GM18526 (cell line): Measurements from ENCODE around the gene RPS6KA6.

Experiments
- POLR2A ChIP-seq: IDR thresholded peaks from 3 replicates; pipeline ENCODE4 v1.6.1; 2011; ENCODE audit not compliant: insufficient read length; ENCODE audit errors: extremely low read depth

The RPS6KA6 gene

DNA sequence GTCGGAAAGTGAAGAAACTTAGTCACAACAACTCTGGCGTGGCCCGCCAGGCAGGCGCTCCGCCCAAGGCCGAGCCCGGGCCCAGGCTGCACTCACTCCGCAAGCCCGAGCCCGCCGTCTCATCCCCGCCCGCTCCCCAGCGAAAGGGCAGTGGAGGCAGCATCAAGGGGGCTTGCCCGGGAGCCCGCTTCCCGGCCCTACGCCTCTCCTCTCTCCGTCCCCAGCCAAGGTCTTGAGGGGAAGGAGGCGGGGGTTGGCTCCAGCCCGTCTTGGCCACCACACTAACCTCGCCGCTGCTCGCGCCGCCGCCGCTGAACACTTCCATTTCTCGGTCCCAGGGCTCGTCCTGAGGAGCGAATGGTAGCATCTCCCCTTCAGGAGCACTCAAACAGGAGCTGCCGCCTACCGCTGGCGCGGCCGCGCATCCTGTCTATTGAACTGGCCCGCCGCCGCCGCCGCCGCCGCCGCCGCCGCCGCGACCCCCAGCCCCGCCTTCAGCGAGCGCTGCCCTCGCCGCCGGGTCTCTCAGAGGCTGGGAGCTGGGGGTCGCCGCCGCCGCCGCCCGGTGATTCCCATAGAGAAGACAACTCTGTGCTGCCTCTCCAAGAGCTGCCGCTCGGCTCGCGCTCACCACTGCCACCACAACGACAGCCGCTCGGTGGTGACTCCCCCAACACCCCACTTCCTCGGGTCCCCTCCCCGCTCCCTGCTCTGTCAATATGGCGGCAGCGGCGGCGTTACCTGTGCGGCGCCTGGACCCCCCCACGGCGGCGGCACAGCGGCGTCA lies at the start of gene RPS6KA6:
Gene RPS6KA6, minus strand, starts transcription at position 667 of the 787 bp plus-strand sequence. Its CDS starts 300 bp downstream, at position 367.
- TF ChIP-seq POLR2A, result no peak

DNA sequence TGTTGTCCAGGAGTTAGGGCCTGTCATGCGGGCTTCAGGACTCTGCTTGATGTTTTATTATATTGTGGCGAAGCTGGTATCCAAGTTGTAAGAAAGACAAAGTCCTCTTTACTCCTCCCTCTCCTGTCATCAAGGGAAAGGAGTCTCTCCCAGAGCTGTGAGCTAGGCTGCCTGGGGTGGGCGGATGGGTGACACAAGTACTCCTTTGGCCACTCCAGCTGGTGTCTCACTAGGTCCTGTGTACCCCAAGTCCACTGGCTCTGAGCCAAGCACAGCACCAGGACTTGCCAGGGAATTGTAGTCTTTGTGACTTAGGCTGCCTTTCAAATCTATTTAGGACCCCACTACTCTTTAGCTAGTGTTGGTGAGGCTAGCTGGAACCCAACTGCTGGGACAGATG lies 36.7 kb upstream of the RPS6KA6 start:
- TF ChIP-seq POLR2A, result no peak

DNA sequence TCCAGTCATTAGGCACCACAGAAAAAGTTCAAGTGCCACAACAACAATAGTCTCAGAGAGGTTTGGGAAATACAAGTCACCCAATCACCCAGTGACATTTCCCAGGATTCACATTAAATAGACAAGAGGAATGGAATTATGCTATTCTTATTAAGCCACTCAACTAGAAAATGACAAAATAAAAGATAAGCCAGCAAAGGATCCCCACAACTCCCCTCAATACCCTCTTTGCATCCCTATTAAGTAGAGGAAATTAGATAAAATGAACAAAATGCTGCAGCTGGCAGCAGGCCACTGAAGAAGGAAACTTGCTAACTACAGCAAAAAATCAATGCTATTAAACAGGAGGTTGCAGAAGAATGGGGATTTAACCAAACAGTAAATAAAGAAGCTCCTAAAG lies 35.3 kb upstream of the RPS6KA6 start:
- no peak for TF ChIP-seq POLR2A

DNA sequence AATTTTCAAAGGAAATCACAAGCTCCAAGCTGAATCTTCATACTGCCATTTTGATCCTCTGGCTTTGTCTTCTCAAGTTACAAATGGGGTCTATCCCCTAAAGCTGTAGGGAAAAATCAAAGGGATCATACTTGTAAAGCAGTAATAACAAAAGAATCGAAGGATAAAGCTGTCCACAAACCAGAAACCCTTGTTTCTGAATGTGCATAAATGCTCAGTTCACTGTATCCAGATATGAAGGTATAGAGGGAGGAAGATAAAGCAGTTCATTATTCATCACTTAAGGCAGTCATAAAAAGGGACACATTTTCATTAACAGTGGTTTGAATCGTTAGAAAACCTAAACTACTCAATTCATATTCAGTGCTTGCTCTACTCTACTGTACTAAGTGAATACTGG lies 33.2 kb upstream of the RPS6KA6 start:
- TF ChIP-seq POLR2A, result no peak

GRCh38 chrX:84219551-84219950 lies 31.6 kb upstream of the RPS6KA6 start:
- no peak for TF ChIP-seq POLR2A

GRCh38 chrX:84218726-84219125 lies 30.7 kb upstream of the RPS6KA6 start:
- TF ChIP-seq POLR2A, result no peak

DNA sequence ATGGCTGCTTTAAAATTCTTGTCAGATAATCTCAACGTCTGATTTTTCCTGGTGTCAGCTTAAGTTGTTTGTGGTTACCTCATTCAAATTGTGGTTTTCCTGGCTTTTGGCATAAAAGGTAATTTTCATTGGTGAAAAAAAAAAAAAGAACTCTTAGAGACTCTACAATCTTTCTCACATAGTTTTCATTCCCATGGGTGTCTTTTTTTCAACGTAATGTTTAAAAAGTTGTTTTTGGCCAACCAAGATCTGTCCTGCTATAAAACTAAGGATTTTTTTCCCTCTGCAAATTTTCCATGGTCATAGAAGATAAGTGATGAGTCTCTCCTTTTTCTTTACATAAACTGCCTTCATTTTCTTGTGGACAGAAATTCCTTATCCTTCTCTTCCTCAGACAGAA lies 28.9 kb upstream of the RPS6KA6 start:
- TF ChIP-seq POLR2A, result no peak

DNA sequence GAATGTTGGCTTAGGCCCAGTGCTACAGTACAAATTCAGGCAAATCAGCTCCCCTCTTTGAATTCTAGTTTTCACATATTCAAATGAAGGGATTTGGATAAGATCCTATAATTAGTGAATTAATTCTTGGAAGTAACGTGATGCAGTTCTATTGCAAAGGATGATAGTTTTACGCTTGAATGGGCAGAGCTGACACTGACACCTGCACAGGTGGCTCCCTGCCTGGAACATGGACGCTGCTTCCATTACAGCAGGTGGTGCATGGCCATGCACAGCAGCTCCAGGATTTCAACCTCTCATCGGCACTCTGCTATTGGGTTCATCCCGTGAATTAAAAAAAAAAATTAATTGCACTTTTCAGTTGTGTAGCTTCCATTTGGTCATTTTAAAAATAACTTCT lies 28.4 kb upstream of the RPS6KA6 start:
- TF ChIP-seq POLR2A, result no peak

DNA sequence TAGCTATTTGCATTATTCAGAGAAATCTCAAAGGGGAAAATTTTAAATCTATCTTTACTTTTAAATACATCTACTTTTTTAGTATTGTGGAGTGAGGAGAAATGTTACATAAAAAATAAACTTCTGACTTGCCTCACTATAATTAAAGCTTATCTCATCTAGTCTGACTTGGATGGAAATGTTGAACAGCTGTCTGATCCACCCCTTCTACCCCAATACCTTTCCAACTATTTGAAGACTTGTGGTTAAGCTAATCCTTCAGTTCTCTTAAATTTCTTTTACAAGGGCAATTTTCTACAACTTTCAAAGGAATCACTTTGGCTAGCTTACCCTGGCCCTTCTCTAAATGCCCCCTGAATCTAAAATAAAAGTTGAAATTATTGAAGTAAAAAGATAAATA lies 17.3 kb upstream of the RPS6KA6 start:
- TF ChIP-seq POLR2A, result no peak

- TF ChIP-seq POLR2A, result no peak
Measured at GRCh38 chrX:84199688-84200087, 11.7 kb upstream of the RPS6KA6 start.

DNA sequence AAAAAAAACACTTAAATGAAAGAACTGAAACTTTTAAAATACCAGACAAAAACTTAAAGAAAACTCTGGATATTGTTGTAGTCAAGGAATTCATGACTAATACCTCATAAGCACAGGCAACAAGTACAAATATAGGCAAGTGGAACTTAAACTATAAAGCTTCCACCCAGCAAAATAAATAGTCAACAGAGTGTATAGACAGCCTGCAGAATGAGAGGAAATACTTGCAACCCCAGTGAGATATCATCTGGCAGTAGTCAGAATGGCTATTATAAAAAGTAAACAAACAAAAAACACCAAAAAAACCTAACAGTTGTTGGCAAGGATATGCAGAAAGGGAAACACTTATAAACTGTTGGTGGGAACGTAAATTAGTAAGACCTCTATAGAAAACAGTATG lies 9.6 kb upstream of the RPS6KA6 start:
- no peak for TF ChIP-seq POLR2A

- no peak for TF ChIP-seq POLR2A
Measured at GRCh38 chrX:84192006-84192405, 4.0 kb upstream of the RPS6KA6 start.

GRCh38 chrX:84189125-84189524 lies 1.1 kb upstream of the RPS6KA6 start:
- TF ChIP-seq POLR2A, result no peak

DNA sequence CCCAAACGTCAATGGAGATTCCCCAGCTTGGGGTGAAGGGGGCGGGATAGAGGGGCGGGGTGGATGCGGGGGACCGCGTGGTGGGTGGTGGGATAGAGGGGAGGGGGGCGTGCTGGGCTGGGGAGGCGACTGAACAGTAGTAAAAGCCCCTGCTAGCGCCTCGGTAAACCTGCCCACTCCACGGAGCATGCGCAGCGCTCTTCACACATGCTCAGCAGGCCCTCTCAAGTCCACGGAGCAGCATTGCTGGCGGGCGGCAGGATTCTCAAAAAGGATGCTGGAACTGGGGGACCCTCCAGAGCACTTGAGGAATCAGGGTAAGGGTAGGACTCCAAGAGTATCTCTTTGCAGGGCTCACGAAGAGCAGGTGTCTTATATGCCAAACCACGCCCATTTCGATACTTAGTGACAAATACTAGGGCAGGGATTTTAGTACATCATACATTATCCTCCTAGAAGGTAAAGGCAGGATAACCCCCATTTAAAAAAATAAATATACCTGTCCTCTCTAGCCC lies 378 bp upstream of the RPS6KA6 start:
- TF ChIP-seq POLR2A, result no peak

GRCh38 chrX:84186603-84187532 lies 1.1 kb downstream of the RPS6KA6 start:
- no peak for TF ChIP-seq POLR2A

GRCh38 chrX:84182516-84182915 lies 5.5 kb downstream of the RPS6KA6 start:
- TF ChIP-seq POLR2A, result no peak

GRCh38 chrX:84175958-84176357 lies 12.0 kb downstream of the RPS6KA6 start:
- TF ChIP-seq POLR2A, result no peak

DNA sequence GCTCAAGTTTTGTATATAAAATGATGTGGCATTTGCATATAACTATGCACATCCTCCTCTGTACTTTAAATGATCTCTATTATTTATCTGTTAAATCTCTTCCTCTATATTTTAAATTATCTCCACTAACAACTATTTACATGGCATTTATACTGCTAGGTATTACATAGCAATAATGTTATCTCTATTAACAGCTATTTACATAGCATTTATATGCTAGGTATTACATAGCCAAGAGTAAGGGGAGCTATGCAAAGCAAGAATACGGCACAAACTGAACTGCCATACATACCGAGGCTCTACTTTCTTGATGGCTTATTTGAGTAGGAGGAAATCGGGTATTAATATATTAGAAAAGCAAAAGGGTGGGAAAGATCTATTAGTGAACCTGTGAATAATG lies 12.7 kb downstream of the RPS6KA6 start:
- no peak for TF ChIP-seq POLR2A
